ENCODE results near the gene ASIC3. TPM values are rescaled to one million over a fixed set of nuclear protein-coding genes. Genes with fewer than 3 reads are reported as not detected.

The ASIC3 gene
- total and polyA plus RNA-seq, 9 donors = 1.0 to 9.4 (median 3.8) TPM

GRCh38 chr7:151012911-151013347, 35.4 kb upstream of the ASIC3 start:
- intact Hi-C loops (cut with DNase I) = loop anchor here in 3 of 4 donors (5.0 to 10.0 kb wide), 2 partner anchors 102 to 116 kb away; no protein-coding TSS in a partner anchor
- H3K27ac ChIP-seq = no peak overlapping the region
- H3K36me3 ChIP-seq = no peaks in the 10 kb centered on the region
- 52 to 55% (median 53%) methylated on average over 22 to 23 of the region's 23 CpGs for WGBS, 3 donors
- H3K4me3 ChIP-seq = no peak overlapping the region
- no peaks in the 10 kb centered on the region for H3K9me3 ChIP-seq
- H3K27me3 ChIP-seq = no peaks in the 10 kb centered on the region
- no peak for TF ChIP-seq POLR2A (IDR thresholded peaks at IDR 0.05)
- no peak for TF ChIP-seq CTCF (IDR thresholded peaks at IDR 0.05)
- H3K4me1 ChIP-seq (ENCODE audit: insufficient read depth) = peaks cover 5% of the 10 kb centered on the region
- DNase-seq = no peak

GRCh38 chr7:151013356-151013732, 35.0 kb upstream of the ASIC3 start:
- Histone ChIP-seq H3K27ac (no peak overlapping the region), H3K36me3 (no peaks in the 10 kb centered on the region), H3K27me3 (no peaks in the 10 kb centered on the region), H3K4me1 (ENCODE audit: insufficient read depth) (peaks cover 7% of the 10 kb centered on the region), H3K9me3 (no peaks in the 10 kb centered on the region), H3K4me3 (no peak overlapping the region)
- TF ChIP-seq CTCF (IDR thresholded peaks at IDR 0.05) = no peak
- TF ChIP-seq EP300 (IDR thresholded peaks at IDR 0.05) = no peak
- no peak for TF ChIP-seq POLR2A (IDR thresholded peaks at IDR 0.05)
- intact Hi-C loops (cut with DNase I) = loop anchor here in 3 of 4 donors (5.0 to 10.0 kb wide), 2 partner anchors 101 to 116 kb away; no protein-coding TSS in a partner anchor
- WGBS, 3 donors = 25 to 34% (median 33%) methylated on average over 19 to 26 of the region's 26 CpGs
- peak in 1 of 5 donors; percentile 24 for DNase-seq

GRCh38 chr7:151013733-151014497, 34.4 kb upstream of the ASIC3 start:
- intact Hi-C loops (cut with DNase I) = loop anchor here in 3 of 4 donors (5.0 to 10.0 kb wide), 2 partner anchors 101 to 117 kb away; no protein-coding TSS in a partner anchor
- no peak overlapping the region for H3K4me3 ChIP-seq
- 35 to 51% (median 48%) methylated on average over 54 to 55 of the region's 55 CpGs for WGBS, 3 donors
- H3K27me3 ChIP-seq = no peaks in the 10 kb centered on the region
- no peaks in the 10 kb centered on the region for H3K36me3 ChIP-seq
- H3K4me1 ChIP-seq (ENCODE audit: insufficient read depth) = peaks cover 6% of the 10 kb centered on the region
- peak in 1 of 5 donors; percentile 44 for DNase-seq
- H3K27ac ChIP-seq = no peak overlapping the region
- no peaks in the 10 kb centered on the region for H3K9me3 ChIP-seq
- no peak for TF ChIP-seq EP300 (IDR thresholded peaks at IDR 0.05)
- no peak for TF ChIP-seq POLR2A (IDR thresholded peaks at IDR 0.05)
- no peak for TF ChIP-seq CTCF (IDR thresholded peaks at IDR 0.05)

GRCh38 chr7:151014950-151015349, 33.4 kb upstream of the ASIC3 start:
- H3K36me3 ChIP-seq = no peaks in the 10 kb centered on the region
- 69 to 71% (median 71%) methylated on average over 8 of the region's 8 CpGs for WGBS, 3 donors
- peaks cover 6% of the 10 kb centered on the region for H3K4me1 ChIP-seq (ENCODE audit: insufficient read depth)
- H3K27me3 ChIP-seq = no peaks in the 10 kb centered on the region
- TF ChIP-seq POLR2A (IDR thresholded peaks at IDR 0.05) (no peak), EP300 (IDR thresholded peaks at IDR 0.05) (no peak), CTCF (IDR thresholded peaks at IDR 0.05) (no peak)
- no peak overlapping the region for H3K4me3 ChIP-seq
- no peak overlapping the region for H3K27ac ChIP-seq
- no peak for DNase-seq
- intact Hi-C loops (cut with DNase I) = loop anchor here in 3 of 4 donors (5.0 to 10.0 kb wide), 3 partner anchors 53 to 118 kb away; no protein-coding TSS in a partner anchor
- no peaks in the 10 kb centered on the region for H3K9me3 ChIP-seq
